Measurements from ENCODE around the gene KBTBD6. TPM values are rescaled to one million over a fixed set of nuclear protein-coding genes. Genes with fewer than 3 reads are reported as not detected.

Gene KBTBD6
- total RNA-seq, 2 donors from 2014 or later = 4.1 to 7.1 TPM

GRCh38 chr13:41152005-41152404 is 19.4 kb upstream of the KBTBD6 start:
- DNase-seq (ENCODE audit: low spot score) = no peak
- H3K36me3 ChIP-seq = no peaks in the 10 kb centered on the region
- no peak overlapping the region for H3K27ac ChIP-seq
- TF ChIP-seq, protein P1, sequence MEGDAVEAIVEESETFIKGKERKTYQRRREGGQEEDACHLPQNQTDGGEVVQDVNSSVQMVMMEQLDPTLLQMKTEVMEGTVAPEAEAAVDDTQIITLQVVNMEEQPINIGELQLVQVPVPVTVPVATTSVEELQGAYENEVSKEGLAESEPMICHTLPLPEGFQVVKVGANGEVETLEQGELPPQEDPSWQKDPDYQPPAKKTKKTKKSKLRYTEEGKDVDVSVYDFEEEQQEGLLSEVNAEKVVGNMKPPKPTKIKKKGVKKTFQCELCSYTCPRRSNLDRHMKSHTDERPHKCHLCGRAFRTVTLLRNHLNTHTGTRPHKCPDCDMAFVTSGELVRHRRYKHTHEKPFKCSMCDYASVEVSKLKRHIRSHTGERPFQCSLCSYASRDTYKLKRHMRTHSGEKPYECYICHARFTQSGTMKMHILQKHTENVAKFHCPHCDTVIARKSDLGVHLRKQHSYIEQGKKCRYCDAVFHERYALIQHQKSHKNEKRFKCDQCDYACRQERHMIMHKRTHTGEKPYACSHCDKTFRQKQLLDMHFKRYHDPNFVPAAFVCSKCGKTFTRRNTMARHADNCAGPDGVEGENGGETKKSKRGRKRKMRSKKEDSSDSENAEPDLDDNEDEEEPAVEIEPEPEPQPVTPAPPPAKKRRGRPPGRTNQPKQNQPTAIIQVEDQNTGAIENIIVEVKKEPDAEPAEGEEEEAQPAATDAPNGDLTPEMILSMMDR (IDR thresholded peaks at IDR 0.05) = no peak
- H3K9me3 ChIP-seq = peaks cover 22% of the 10 kb centered on the region
- no peak for ATAC-seq (ENCODE audit: insufficient number of reproducible peaks, low FRiP score, low read depth)
- H3K27me3 ChIP-seq (replicated peaks; ENCODE audit: insufficient read depth) = no peaks in the 10 kb centered on the region
- H3K4me1 ChIP-seq (ENCODE audit: control insufficient read depth in 1 of 2, low read depth in 2 of 2) = no peaks in the 10 kb centered on the region
- no peak overlapping the region for H3K4me3 ChIP-seq

- Histone ChIP-seq H3K27ac (no peak overlapping the region), H3K36me3 (no peaks in the 10 kb centered on the region), H3K27me3 (replicated peaks; ENCODE audit: insufficient read depth) (no peaks in the 10 kb centered on the region), H3K4me1 (ENCODE audit: control insufficient read depth in 1 of 2, low read depth in 2 of 2) (no peaks in the 10 kb centered on the region), H3K4me3 (no peak overlapping the region), H3K9me3 (peaks cover 22% of the 10 kb centered on the region)
- DNase-seq (ENCODE audit: low spot score) (no peak), ATAC-seq (ENCODE audit: insufficient number of reproducible peaks, low FRiP score, low read depth) (no peak)
- TF ChIP-seq, protein P1 (IDR thresholded peaks at IDR 0.05) = no peak
These were observed 17.5 kb upstream of the KBTBD6 start for GRCh38 chr13:41150058-41150457.

DNA sequence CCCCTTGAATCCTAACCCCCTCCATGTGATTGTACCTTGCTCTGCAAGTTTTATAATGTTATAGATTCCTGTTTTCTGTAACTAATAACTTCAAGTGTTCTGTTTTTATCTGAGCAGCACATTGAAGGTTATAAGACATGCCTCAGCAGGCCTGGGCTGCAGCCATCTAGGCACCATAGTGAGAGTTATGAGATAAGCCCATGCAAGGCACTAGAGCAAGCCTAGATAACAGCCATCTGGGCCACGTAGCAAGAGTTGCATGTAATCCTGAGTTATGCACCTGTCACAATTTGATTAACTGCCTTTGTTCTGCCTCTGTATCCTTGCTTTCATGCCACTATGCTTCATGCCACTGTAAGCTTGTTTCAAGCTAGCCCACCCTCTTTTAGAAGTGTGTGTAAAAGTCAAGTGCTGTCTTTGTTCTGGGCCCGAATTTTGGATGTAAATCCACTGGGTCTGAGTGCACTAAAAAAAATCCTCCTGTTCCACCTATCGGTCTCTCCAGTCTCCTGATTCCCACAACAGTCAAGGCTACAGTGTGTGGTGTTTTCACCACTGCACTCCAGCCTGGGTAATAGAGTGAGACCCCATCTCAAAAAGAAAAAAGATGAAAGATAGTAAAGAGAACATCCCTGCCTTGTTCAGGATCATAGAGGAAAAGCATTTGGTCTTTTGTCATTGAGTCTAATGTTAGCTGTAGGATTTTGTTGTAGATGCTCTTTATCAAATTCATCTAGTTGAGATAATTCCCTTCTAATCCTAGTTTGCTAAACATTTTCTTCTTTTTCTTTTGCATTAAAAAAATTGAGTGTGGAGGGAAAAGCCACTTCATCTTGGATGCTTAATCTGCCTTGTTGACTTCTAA is 16.0 kb upstream of the KBTBD6 start:
- no peaks in the 10 kb centered on the region for H3K36me3 ChIP-seq
- ATAC-seq (ENCODE audit: insufficient number of reproducible peaks, low FRiP score, low read depth) (no peak), DNase-seq (ENCODE audit: low spot score) (no peak)
- no peak overlapping the region for H3K27ac ChIP-seq
- no peak overlapping the region for H3K4me3 ChIP-seq
- no peaks in the 10 kb centered on the region for H3K27me3 ChIP-seq (replicated peaks; ENCODE audit: insufficient read depth)
- TF ChIP-seq, protein P1 (IDR thresholded peaks at IDR 0.05) = no peak
- peaks cover 22% of the 10 kb centered on the region for H3K9me3 ChIP-seq
- no peaks in the 10 kb centered on the region for H3K4me1 ChIP-seq (ENCODE audit: control insufficient read depth in 1 of 2, low read depth in 2 of 2)

DNA sequence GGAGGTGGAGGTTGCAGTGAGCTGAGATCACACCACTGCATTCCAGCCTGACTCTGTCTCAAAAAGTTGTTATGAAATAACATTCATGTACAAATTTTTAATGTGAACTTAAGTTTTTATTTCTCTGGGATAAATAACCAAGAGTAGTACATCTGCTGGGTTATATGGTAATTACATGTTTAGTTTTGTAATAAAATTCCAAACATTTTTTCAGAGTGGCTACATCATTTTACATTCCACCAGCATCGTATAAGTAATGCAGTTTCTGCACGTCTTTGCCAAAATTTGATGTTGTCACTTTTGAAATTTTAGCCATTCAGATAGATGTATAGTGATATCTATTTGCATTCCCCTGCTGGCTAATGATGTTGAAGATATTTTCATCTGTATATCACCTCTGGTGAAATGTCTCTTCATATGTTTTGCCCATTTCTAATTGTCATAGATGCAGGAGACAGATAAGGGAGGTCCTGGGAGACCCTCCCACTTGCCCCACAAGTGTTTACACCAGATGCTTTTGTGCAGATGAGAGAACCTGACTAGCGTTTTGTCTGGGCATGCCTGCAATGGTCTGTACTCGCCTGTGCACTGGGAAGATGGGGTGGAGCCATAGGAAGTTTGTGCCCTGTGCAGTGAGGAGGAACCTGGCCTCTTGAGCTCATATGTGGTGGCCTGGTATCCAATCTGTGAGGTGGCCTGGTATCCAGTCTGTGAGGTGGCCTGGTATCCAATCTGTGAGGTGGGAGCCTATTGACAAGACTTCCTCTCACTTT is 12.7 kb upstream of the KBTBD6 start:
- DNase-seq (ENCODE audit: low spot score) (no peak), ATAC-seq (ENCODE audit: insufficient number of reproducible peaks, low FRiP score, low read depth) (no peak)
- Histone ChIP-seq H3K27ac (no peak overlapping the region), H3K4me1 (ENCODE audit: control insufficient read depth in 1 of 2, low read depth in 2 of 2) (no peaks in the 10 kb centered on the region), H3K27me3 (replicated peaks; ENCODE audit: insufficient read depth) (no peaks in the 10 kb centered on the region), H3K36me3 (no peaks in the 10 kb centered on the region), H3K4me3 (no peak overlapping the region), H3K9me3 (peaks cover 13% of the 10 kb centered on the region)
- TF ChIP-seq, protein P1 (IDR thresholded peaks at IDR 0.05) = no peak

DNA sequence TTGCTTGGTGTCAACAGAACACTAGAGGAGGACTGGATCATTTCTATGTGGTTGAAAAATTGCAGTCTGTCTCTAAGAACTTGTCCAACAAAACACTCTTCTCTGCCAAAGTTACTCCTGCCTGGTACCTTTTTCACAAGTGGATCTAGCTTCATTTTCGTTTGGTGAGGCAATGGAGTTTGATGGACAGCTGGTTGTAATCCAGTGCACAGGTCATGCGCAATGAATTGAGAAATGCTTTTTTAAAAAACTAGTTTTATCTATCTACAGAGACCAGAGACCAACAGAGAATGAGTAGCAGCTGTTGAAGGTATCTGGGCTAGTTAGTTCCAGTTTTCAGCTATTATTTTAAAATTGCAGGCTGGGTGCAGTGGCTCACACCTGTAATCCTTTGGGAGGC is 12.0 kb upstream of the KBTBD6 start:
- no peaks in the 10 kb centered on the region for H3K36me3 ChIP-seq
- TF ChIP-seq, protein P1 (IDR thresholded peaks at IDR 0.05) = no peak
- ATAC-seq (ENCODE audit: insufficient number of reproducible peaks, low FRiP score, low read depth) = no peak
- H3K27me3 ChIP-seq (replicated peaks; ENCODE audit: insufficient read depth) = no peaks in the 10 kb centered on the region
- no peaks in the 10 kb centered on the region for H3K4me1 ChIP-seq (ENCODE audit: control insufficient read depth in 1 of 2, low read depth in 2 of 2)
- no peak overlapping the region for H3K4me3 ChIP-seq
- H3K9me3 ChIP-seq = peaks cover 13% of the 10 kb centered on the region
- no peak overlapping the region for H3K27ac ChIP-seq
- DNase-seq (ENCODE audit: low spot score) = no peak

All from thoracic aorta (tissue), 2 donors.